Thyroid gland (tissue), 4 donors: Measurements from ENCODE around the gene CPLX1.

Source experiments
- CTCF ChIP-seq, 6 experiments: fragments of 200-600 bp in 3 of 6; fragments of 450-650 bp in 3 of 6; sonication (generic) in 3 of 6; IDR thresholded peaks; one replicate each; pipeline ENCODE4 v1.5.1; 2016 to 2019; ENCODE audit warnings: antibody characterized with exemption in 6 of 6, mild to moderate bottlenecking in 2 of 6, inconsistent platforms in 1 of 6, moderate library complexity in 1 of 6
- POLR2A ChIP-seq, 2 donors: fragments of 450-650 bp; IDR thresholded peaks; one replicate each; pipeline ENCODE4 v1.6.1; 2017; ENCODE audit warnings: antibody characterized with exemption in 2 of 2, mild to moderate bottlenecking in 2 of 2, moderate library complexity in 1 of 2

GRCh38 chr4:748461-748860 is 77.5 kb downstream of the CPLX1 start:
- TF ChIP-seq CTCF (IDR thresholded peaks at IDR 0.05), result no peak
- no peak for TF ChIP-seq POLR2A (IDR thresholded peaks at IDR 0.05)
